Measurements from ENCODE around the gene PAX8.
"Not testable (repeated sequence)": the region's sequence is repeated elsewhere in the genome, so short reads cannot be mapped to it uniquely, and the experiment has no call there.

The PAX8 gene

GRCh38 chr2:113308784-113309183 lies 30.1 kb upstream of the PAX8 start:
- peak overlapping the region; percentile 74 for H3K27ac ChIP-seq
- peak; percentile 23 for TF ChIP-seq CTCF (conservative IDR thresholded peaks at IDR 0.05)

GRCh38 chr2:113306207-113306606 lies 27.5 kb upstream of the PAX8 start:
- not testable (repeated sequence) for H3K27ac ChIP-seq

GRCh38 chr2:113305749-113306148 lies 27.0 kb upstream of the PAX8 start:
- not testable (repeated sequence) for H3K27ac ChIP-seq

GRCh38 chr2:113305146-113305545 lies 26.4 kb upstream of the PAX8 start:
- H3K27ac ChIP-seq: no peak overlapping the region
- TF ChIP-seq ZFX (IDR thresholded peaks at IDR 0.05) (no peak), CTCF (conservative IDR thresholded peaks at IDR 0.05) (no peak)

GRCh38 chr2:113304702-113305101 lies 26.0 kb upstream of the PAX8 start:
- no peak overlapping the region for H3K27ac ChIP-seq
- no peak for TF ChIP-seq ZFX (IDR thresholded peaks at IDR 0.05)
- no peak for TF ChIP-seq CTCF (conservative IDR thresholded peaks at IDR 0.05)

GRCh38 chr2:113302216-113302980 lies 23.7 kb upstream of the PAX8 start:
- not testable (repeated sequence) for H3K27ac ChIP-seq

- TF ChIP-seq CTCF (conservative IDR thresholded peaks at IDR 0.05) (no peak), ZFX (IDR thresholded peaks at IDR 0.05) (no peak)
- H3K27ac ChIP-seq: no peak overlapping the region
Measured at GRCh38 chr2:113300281-113300680, 21.6 kb upstream of the PAX8 start.

- no peak overlapping the region for H3K27ac ChIP-seq
- TF ChIP-seq ZFX (IDR thresholded peaks at IDR 0.05) (no peak), CTCF (conservative IDR thresholded peaks at IDR 0.05) (no peak)
Measured at GRCh38 chr2:113298176-113298575, 19.5 kb upstream of the PAX8 start.

- H3K27ac ChIP-seq: not testable (repeated sequence)
- TF ChIP-seq CTCF (conservative IDR thresholded peaks at IDR 0.05): peak; percentile 58
Measured at GRCh38 chr2:113297590-113297989, 18.9 kb upstream of the PAX8 start.
